CD4-positive, alpha-beta memory T cell (primary cell): Measurements from ENCODE around the gene HDLBP. TPM values are rescaled to one million over a fixed set of nuclear protein-coding genes. Genes with fewer than 3 reads are reported as not detected.

Source experiments
- CTCF ChIA-PET: fragments of 350-600 bp; sonication (Branson Sonifier 250); formaldehyde crosslinking; loops from one replicate; lab custom pipeline; 2021; ENCODE audit warnings: inconsistent platforms; ENCODE audit not compliant: partially characterized antibody; lab: Charles Lee
- POLR2A ChIA-PET: fragments of 350-600 bp; sonication (Branson Sonifier 250); formaldehyde crosslinking; loops from one replicate; lab custom pipeline; 2021; ENCODE audit not compliant: partially characterized antibody; lab: Charles Lee
- DNase-seq, 5 donors: peaks; one replicate each; pipeline versions ENCODE4 v3.0.0 to v3.0.0-alpha.2; 2020 to 2022; ENCODE audit warnings: mixed read lengths in 1 of 5
- H3K27ac ChIP-seq: one replicate; pipeline ENCODE4 v1.7.0; 2013; ENCODE audit warnings: low read depth, low read length
- H3K27me3 ChIP-seq: 2 replicates; pipeline ENCODE4 v1.7.0; 2013; ENCODE audit warnings: mild to moderate bottlenecking, low read length, moderate library complexity; ENCODE audit not compliant: insufficient read depth
- H3K36me3 ChIP-seq: 2 replicates; pipeline ENCODE4 v1.7.0; 2013; ENCODE audit warnings: mild to moderate bottlenecking, low read length, moderate library complexity; ENCODE audit not compliant: insufficient read depth
- H3K4me1 ChIP-seq: 2 replicates; pipeline ENCODE4 v1.7.0; 2013; ENCODE audit warnings: mild to moderate bottlenecking, low read length, moderate library complexity; ENCODE audit not compliant: insufficient read depth
- H3K4me3 ChIP-seq, 2 donors: one replicate each; pipeline ENCODE4 v1.7.0; 2013; ENCODE audit warnings: low read length in 2 of 2, mild to moderate bottlenecking in 1 of 2
- H3K9me3 ChIP-seq, 2 donors: one replicate each; pipeline ENCODE4 v1.7.0; 2013; ENCODE audit warnings: low read length in 2 of 2, control low read depth in 1 of 2; ENCODE audit not compliant: control insufficient read depth in 1 of 2
- H3K27ac Mint-ChIP-seq, 7 donors: one replicate each; pipeline ENCODE4 v1.8.0; 2020 to 2021; ENCODE audit warnings: mixed read lengths in 7 of 7, mild to moderate bottlenecking in 6 of 7, inconsistent platforms in 3 of 7, moderate library complexity in 3 of 7
- H3K27me3 Mint-ChIP-seq, 2 donors: one replicate each; pipeline ENCODE4 v1.8.0; 2020 to 2021; ENCODE audit warnings: mixed read lengths in 2 of 2
- H3K36me3 Mint-ChIP-seq, 2 donors: one replicate each; pipeline ENCODE4 v1.8.0; 2020 to 2021; ENCODE audit warnings: mixed read lengths in 2 of 2, inconsistent platforms in 1 of 2, mild to moderate bottlenecking in 1 of 2
- H3K4me1 Mint-ChIP-seq, 4 donors: one replicate each; pipeline ENCODE4 v1.8.0; 2020 to 2021; ENCODE audit warnings: mixed read lengths in 4 of 4, mild to moderate bottlenecking in 1 of 4
- H3K4me3 Mint-ChIP-seq, 8 donors: one replicate each; pipeline ENCODE4 v1.8.0; 2020 to 2021; ENCODE audit warnings: mixed read lengths in 8 of 8, mild to moderate bottlenecking in 7 of 8, moderate library complexity in 6 of 8, inconsistent platforms in 3 of 8
- H3K9me3 Mint-ChIP-seq, 8 donors: one replicate each; pipeline ENCODE4 v1.8.0; 2020 to 2021; ENCODE audit warnings: mixed read lengths in 8 of 8, mild to moderate bottlenecking in 5 of 8, inconsistent platforms in 3 of 8, moderate library complexity in 1 of 8
- intact Hi-C: fragments of 100-400 bp; cut with micrococcal nuclease; formaldehyde crosslinking; loops from one replicate; pipeline ENCODE4 v1.15.1; 2023
- polyA plus RNA-seq, 2 donors: library from polyadenylated mRNA; unstranded; fragments of 300-500 nt; fragmentation: Illumina TruSeq; gene quantifications; one replicate each; pipeline ENCODE4 v1.2.3, GENCODE V29; 2021
- total RNA-seq, 2 experiments: library from RNA; stranded (reverse); gene quantifications; one replicate each; pipeline ENCODE4 v1.2.3, GENCODE V29; 2021

HDLBP gene
- total and polyA plus RNA-seq, 4 experiments from 2014 or later = 24.7 to 183 (median 124) TPM

DNA sequence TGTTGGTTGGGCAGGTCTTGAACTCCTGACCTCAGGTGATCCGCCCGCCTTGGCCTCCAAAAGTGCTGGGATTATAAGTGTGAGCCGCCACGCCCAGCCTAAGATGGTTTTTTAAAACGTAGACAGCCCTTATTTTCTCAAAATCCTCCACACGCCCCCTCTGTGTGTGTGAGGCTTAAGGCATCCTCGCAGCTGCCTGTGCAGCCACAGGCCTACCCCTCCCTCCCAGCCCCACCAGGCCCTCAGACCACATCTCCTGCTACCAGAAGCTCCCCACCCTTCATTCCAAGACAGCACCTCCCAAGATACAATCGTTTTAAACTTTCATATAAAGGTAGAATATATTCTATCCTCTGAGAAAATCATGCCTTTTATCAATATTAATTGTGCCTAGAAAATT lies 122.2 kb downstream of the HDLBP start:
- H3K9me3 ChIP-seq = no peaks in the 10 kb centered on the region
- Mint-ChIP-seq H3K9me3 (no peaks in the 10 kb centered on the region), H3K4me3 (no peak overlapping the region), H3K36me3 (no peaks in the 10 kb centered on the region), H3K4me1 (no peaks in the 10 kb centered on the region), H3K27me3 (no peaks in the 10 kb centered on the region), H3K27ac (no peak overlapping the region)
- no peak for DNase-seq
- no peak overlapping the region for H3K27ac ChIP-seq
- H3K4me1 ChIP-seq = no peaks in the 10 kb centered on the region
- intact Hi-C loops = no loop called here
- H3K36me3 ChIP-seq = no peaks in the 10 kb centered on the region
- no peaks in the 10 kb centered on the region for H3K27me3 ChIP-seq
- no peak overlapping the region for H3K4me3 ChIP-seq
- ChIA-PET CTCF (no interaction called here), POLR2A (no interaction called here)

DNA sequence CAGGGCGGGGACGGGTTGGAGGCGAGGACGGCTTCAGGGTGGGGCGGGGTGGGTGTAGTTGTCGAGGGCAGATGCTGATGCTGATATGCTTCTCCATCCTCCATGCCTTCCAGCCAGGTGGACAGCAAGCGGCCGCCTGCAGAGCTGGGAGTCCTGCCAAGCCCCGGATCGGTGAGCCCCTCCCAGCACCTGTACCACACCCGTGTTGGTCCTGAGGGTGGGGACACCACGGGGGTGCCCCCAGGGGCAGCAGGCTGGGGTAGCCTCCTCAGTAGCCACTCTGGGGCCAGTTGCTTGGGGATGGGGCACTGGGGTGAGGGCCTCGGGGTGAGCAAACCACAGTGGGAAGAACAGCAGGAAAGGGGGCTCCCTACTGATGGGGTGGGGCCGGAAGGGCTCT lies 124.4 kb downstream of the HDLBP start:
- Mint-ChIP-seq H3K27me3 (no peaks in the 10 kb centered on the region), H3K9me3 (no peaks in the 10 kb centered on the region), H3K27ac (no peak overlapping the region), H3K4me3 (no peak overlapping the region), H3K36me3 (no peaks in the 10 kb centered on the region), H3K4me1 (no peaks in the 10 kb centered on the region)
- CTCF ChIA-PET = no interaction called here
- Histone ChIP-seq H3K27me3 (no peaks in the 10 kb centered on the region), H3K36me3 (no peaks in the 10 kb centered on the region), H3K9me3 (no peaks in the 10 kb centered on the region), H3K27ac (no peak overlapping the region), H3K4me3 (no peak overlapping the region), H3K4me1 (no peaks in the 10 kb centered on the region)
- POLR2A ChIA-PET = no interaction called here
- intact Hi-C loops = no loop called here
- no peak for DNase-seq

DNA sequence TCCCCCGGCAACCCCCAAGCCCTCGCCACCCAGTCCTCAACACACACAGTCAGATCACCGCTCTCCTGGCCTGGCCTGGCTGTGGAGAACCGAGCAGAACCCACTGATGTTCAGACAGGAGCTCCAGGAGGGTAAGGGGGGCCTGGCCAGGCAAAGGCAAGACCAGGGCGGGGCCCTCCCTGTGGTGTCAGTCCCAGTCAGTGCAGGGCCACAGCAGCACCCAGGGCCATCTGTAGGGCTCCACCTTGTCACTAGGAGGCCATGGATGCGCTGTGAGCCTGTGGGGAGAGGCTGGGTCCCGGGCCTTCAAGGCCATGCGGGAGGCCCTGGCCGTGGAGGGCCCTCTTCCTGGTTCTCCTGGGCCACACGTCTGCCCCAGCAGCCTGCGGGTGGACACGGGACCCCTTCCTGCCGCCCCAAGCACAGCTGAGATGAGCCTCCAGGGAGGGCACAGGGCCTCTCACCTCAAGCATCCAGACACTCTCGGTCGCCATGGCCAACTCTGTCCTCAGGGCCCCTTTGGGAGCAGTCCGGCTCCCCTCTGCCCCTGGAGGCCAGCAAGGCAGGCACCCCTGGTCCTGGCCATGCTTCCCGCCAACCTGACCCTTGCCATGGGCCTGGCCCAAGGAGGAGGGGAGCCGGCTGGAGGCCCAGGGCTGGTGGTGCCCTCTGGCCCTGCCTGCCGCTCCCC lies 125.0 kb downstream of the HDLBP start:
- Mint-ChIP-seq H3K27ac (no peak overlapping the region), H3K36me3 (no peaks in the 10 kb centered on the region), H3K27me3 (no peaks in the 10 kb centered on the region), H3K9me3 (no peaks in the 10 kb centered on the region), H3K4me3 (no peak overlapping the region), H3K4me1 (no peaks in the 10 kb centered on the region)
- H3K27ac ChIP-seq = no peak overlapping the region
- CTCF ChIA-PET = no interaction called here
- H3K9me3 ChIP-seq = no peaks in the 10 kb centered on the region
- no peak for DNase-seq
- POLR2A ChIA-PET = no interaction called here
- H3K36me3 ChIP-seq = no peaks in the 10 kb centered on the region
- H3K27me3 ChIP-seq = no peaks in the 10 kb centered on the region
- intact Hi-C loops = no loop called here
- no peak overlapping the region for H3K4me3 ChIP-seq
- H3K4me1 ChIP-seq = no peaks in the 10 kb centered on the region

DNA sequence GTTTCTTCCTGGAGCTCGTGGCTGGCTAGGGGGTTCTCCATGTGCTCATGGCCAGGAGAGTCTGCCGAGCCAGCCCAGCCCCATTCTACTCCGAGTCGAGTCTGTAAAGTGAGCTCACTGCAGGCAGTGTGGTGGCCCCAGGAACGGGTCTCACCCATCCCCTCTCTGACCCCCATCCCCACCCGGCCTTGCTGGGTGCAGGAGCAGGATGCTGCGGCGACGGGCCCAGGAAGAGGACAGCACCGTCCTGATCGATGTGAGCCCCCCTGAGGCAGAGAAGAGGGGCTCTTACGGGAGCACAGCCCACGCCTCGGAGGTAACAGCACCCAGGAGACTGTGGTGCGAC lies 125.6 kb downstream of the HDLBP start:
- Histone ChIP-seq H3K4me3 (no peak overlapping the region), H3K36me3 (no peaks in the 10 kb centered on the region), H3K27me3 (no peaks in the 10 kb centered on the region), H3K9me3 (no peaks in the 10 kb centered on the region), H3K27ac (no peak overlapping the region), H3K4me1 (no peaks in the 10 kb centered on the region)
- Mint-ChIP-seq H3K36me3 (no peaks in the 10 kb centered on the region), H3K4me1 (no peaks in the 10 kb centered on the region), H3K27ac (no peak overlapping the region), H3K27me3 (no peaks in the 10 kb centered on the region), H3K4me3 (no peak overlapping the region), H3K9me3 (no peaks in the 10 kb centered on the region)
- POLR2A ChIA-PET = interaction anchor here (1.5 kb wide), 1 partner anchor 10 kb away, joined by 5 read pairs; no protein-coding TSS in a partner anchor
- intact Hi-C loops = no loop called here
- CTCF ChIA-PET = no interaction called here
- no peak for DNase-seq

DNA sequence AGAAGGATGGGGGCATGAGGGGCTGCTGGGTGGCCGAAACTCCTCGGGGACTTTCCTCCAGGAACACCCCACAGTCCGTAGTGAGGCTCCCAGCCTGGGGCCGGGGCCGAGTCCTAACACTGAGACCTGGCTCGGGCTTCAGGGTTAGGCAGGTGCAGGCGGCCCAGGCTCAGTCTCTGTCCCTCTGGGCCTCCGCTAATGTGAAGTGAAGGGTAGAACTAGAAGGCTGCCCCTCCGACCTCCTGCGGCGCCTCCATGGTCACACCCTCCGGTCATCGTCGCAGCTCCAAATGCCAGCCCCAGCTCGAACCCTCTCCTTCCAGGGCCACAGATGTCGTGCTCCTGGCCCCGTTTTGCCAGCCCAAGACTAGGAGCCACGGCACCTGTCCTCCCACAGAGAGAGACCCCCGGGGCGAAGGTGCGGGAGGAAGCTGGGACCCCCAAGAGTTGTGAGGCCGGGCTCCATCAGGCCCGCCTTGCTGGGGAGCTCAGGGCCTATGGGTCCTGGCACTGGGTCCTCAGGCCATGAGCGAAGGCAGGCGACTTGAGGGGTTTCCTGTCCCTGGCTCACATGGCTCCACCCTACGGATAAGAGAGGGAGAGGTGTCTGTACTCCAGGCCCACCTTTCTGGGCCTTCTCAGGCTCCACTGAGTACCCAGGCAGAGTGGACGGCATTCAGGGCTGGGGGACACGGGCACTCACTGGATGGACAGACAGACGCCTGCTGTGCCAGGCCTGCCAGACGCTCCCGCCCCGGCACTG lies 126.2 kb downstream of the HDLBP start:
- POLR2A ChIA-PET = interaction anchor here (1.5 kb wide), 1 partner anchor 9 kb away, joined by 5 read pairs; no protein-coding TSS in a partner anchor
- Histone ChIP-seq H3K36me3 (no peaks in the 10 kb centered on the region), H3K27me3 (no peaks in the 10 kb centered on the region), H3K4me3 (no peak overlapping the region), H3K27ac (no peak overlapping the region), H3K4me1 (no peaks in the 10 kb centered on the region), H3K9me3 (no peaks in the 10 kb centered on the region)
- Mint-ChIP-seq H3K27ac (no peak overlapping the region), H3K27me3 (no peaks in the 10 kb centered on the region), H3K36me3 (no peaks in the 10 kb centered on the region), H3K4me1 (no peaks in the 10 kb centered on the region), H3K4me3 (no peak overlapping the region), H3K9me3 (no peaks in the 10 kb centered on the region)
- DNase-seq = no peak
- CTCF ChIA-PET = no interaction called here
- intact Hi-C loops = no loop called here

DNA sequence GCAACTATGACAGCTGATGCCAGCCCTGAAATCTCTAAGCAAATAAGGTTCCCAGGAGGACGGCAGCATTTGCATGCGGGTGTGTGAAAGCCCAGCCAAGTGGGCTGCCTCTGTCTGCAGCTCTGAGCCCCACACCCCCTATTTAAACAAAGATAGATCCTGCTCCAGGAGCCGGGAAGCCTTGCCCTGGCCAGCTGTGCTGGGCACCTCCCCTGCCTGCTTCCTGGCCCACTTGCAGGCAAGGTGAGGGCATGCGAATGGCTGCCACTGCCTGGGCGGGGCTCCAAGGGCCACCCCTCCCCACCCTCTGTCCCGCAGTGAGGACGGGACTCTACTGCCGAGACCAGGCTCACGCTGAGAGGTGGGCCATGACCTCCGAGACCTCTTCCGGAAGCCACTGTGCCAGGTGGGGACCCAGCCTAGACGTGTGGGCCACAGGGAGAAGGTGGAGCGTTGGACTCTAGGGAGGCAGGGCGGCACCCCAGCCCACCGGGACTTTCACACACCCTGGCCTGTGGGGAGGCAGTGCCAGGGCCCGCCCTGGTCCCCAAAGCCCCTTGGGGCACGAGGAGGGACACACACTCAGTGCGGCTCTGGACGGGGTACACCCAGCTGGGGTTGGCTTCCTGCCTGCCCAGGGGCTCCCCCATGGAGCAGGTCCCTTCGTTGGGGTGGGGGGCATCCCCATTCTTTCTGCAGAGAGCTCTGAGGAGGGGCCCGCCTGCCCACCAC lies 126.9 kb downstream of the HDLBP start, which contains the start of gene ANO7:
Gene ANO7, plus strand, starts transcription at position 317 of the 732 bp plus-strand sequence. CDS start 1,387 bp downstream, outside the sequence.
- H3K4me3 Mint-ChIP-seq = no peak within 1 kb of the TSS
- H3K9me3 Mint-ChIP-seq = no peaks in the 10 kb centered on the region
- no peak for DNase-seq
- Histone ChIP-seq H3K27ac (no peak within 1 kb of the TSS), H3K9me3 (no peaks in the 10 kb centered on the region), H3K36me3 (peaks cover 1% of the 10 kb centered on the region), H3K27me3 (no peaks in the 10 kb centered on the region), H3K4me3 (no peak within 1 kb of the TSS), H3K4me1 (no peaks in the 10 kb centered on the region)
- no peaks in the 10 kb centered on the region for H3K27me3 Mint-ChIP-seq
- POLR2A ChIA-PET = interaction anchor here (1.5 kb wide), 1 partner anchor 9 kb away, joined by 5 read pairs; no protein-coding TSS in a partner anchor
- peaks cover 0 to 2% of the 10 kb centered on the region in 2 donors for H3K36me3 Mint-ChIP-seq
- H3K27ac Mint-ChIP-seq = no peak within 1 kb of the TSS
- intact Hi-C loops = no loop called here
- no peaks in the 10 kb centered on the region for H3K4me1 Mint-ChIP-seq
- CTCF ChIA-PET = no interaction called here

DNA sequence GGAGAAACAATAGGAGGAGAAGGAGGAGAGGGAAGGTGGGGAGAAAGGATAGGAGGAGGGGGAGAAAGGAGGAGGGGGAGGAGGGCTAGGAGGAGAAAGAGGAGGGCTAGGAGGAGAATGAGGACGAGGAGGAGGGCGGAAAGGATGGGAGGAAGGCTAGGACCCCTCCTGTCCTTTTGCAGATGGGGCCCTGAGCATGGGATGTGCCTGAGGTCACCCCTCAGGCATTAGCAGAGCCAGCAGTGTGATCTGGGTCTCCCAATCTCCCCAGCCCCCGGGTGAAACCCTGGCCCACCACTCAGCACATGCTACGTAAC lies 127.6 kb downstream of the HDLBP start:
- POLR2A ChIA-PET = no interaction called here
- intact Hi-C loops = no loop called here
- CTCF ChIA-PET = no interaction called here

More for the DNA sequence above, 127.6 kb downstream of the HDLBP start:
- H3K4me3 ChIP-seq = no peak overlapping the region
- no peaks in the 10 kb centered on the region for H3K27me3 Mint-ChIP-seq
- H3K9me3 ChIP-seq = no peaks in the 10 kb centered on the region
- no peaks in the 10 kb centered on the region for H3K4me1 Mint-ChIP-seq
- H3K9me3 Mint-ChIP-seq = no peaks in the 10 kb centered on the region
- H3K36me3 Mint-ChIP-seq = peaks cover 2 to 4% of the 10 kb centered on the region in 2 donors
- no peak overlapping the region for H3K27ac ChIP-seq
- H3K4me1 ChIP-seq = no peaks in the 10 kb centered on the region
- H3K27ac Mint-ChIP-seq = no peak overlapping the region
- H3K4me3 Mint-ChIP-seq = no peak overlapping the region
- DNase-seq = no peak
- peaks cover 7% of the 10 kb centered on the region for H3K36me3 ChIP-seq
- no peaks in the 10 kb centered on the region for H3K27me3 ChIP-seq
